Mesothelial cell of epicardium (in vitro differentiated cells): Measurements from ENCODE around the gene FNTB. TPM values are rescaled to one million over a fixed set of nuclear protein-coding genes. Genes with fewer than 3 reads are reported as not detected.
A peak's percentile ranks its signal among the peaks of the same experiment; 100 is the strongest.

Source experiments
- DNase-seq, 2 experiments: peaks; one replicate each; pipeline ENCODE4 v3.0.0; 2021; ENCODE audit warnings: low spot score in 2 of 2; ENCODE audit not compliant: unreplicated experiment in 2 of 2
- H3K27ac Mint-ChIP-seq: 2 replicates; pipeline ENCODE4 v1.8.0; 2021; ENCODE audit warnings: mixed read lengths
- H3K27me3 Mint-ChIP-seq: 2 replicates; pipeline ENCODE4 v1.8.0; 2021; ENCODE audit warnings: low read depth, mixed read lengths
- H3K36me3 Mint-ChIP-seq: 2 replicates; pipeline ENCODE4 v1.8.0; 2021; ENCODE audit warnings: mixed read lengths
- H3K4me1 Mint-ChIP-seq: 2 replicates; pipeline ENCODE4 v1.8.0; 2021; ENCODE audit warnings: mixed read lengths
- H3K4me3 Mint-ChIP-seq: 2 replicates; pipeline ENCODE4 v1.8.0; 2021; ENCODE audit warnings: mild to moderate bottlenecking, moderate library complexity, mixed read lengths
- H3K9me3 Mint-ChIP-seq: 2 replicates; pipeline ENCODE4 v1.8.0; 2021; ENCODE audit warnings: mixed read lengths
- total RNA-seq: library from RNA; stranded (reverse); gene quantifications from 3 replicates; pipeline ENCODE4 v1.2.1, GENCODE V29; 2021
- TF ChIP-seq, protein P1 (sequence below): fragments of 200-600 bp; sonication (generic); IDR thresholded peaks from one replicate; pipeline ENCODE4 v1.5.0; 2021; ENCODE audit warnings: antibody characterized with exemption; ENCODE audit not compliant: unreplicated experiment

The FNTB gene
- total RNA-seq, 1 donor from 2014 or later, result 45.7 TPM

DNA sequence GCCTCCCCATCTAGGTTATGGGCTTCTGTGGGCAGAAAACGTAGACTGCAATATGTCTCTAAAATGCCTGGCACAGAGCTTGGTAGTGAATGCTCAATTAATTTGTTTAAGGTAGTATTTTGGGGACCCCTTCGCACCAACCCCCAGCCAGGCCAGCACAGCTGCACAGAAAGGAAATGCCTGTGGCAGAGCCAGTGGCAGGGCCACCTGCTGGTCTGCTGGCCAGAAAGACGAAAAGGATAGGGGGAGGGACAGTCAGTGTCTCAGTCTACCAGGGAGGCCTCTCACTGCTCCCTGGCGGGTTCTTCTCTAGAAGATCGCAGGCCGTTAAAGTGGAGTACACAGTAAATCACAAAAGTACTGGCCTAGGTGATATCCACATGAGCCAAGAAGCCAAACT lies 18.0 kb upstream of the FNTB start:
- peaks cover 3% of the 10 kb centered on the region for H3K36me3 Mint-ChIP-seq
- no peak overlapping the region for H3K4me3 Mint-ChIP-seq
- H3K27ac Mint-ChIP-seq, result no peak overlapping the region

GRCh38 chr14:64970041-64970440 lies 16.7 kb upstream of the FNTB start:
- peak overlapping the region; percentile 0 for H3K27ac Mint-ChIP-seq
- no peak for DNase-seq
- no peaks in the 10 kb centered on the region for H3K9me3 Mint-ChIP-seq
- H3K4me3 Mint-ChIP-seq, result peak overlapping the region; percentile 75
- peaks cover 30% of the 10 kb centered on the region for H3K4me1 Mint-ChIP-seq
- no peaks in the 10 kb centered on the region for H3K36me3 Mint-ChIP-seq
- TF ChIP-seq, protein P1, sequence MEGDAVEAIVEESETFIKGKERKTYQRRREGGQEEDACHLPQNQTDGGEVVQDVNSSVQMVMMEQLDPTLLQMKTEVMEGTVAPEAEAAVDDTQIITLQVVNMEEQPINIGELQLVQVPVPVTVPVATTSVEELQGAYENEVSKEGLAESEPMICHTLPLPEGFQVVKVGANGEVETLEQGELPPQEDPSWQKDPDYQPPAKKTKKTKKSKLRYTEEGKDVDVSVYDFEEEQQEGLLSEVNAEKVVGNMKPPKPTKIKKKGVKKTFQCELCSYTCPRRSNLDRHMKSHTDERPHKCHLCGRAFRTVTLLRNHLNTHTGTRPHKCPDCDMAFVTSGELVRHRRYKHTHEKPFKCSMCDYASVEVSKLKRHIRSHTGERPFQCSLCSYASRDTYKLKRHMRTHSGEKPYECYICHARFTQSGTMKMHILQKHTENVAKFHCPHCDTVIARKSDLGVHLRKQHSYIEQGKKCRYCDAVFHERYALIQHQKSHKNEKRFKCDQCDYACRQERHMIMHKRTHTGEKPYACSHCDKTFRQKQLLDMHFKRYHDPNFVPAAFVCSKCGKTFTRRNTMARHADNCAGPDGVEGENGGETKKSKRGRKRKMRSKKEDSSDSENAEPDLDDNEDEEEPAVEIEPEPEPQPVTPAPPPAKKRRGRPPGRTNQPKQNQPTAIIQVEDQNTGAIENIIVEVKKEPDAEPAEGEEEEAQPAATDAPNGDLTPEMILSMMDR, result no peak
- no peaks in the 10 kb centered on the region for H3K27me3 Mint-ChIP-seq

More for the DNA sequence above, 18.0 kb upstream of the FNTB start:
- TF ChIP-seq, protein P1, result no peak
- no peaks in the 10 kb centered on the region for H3K9me3 Mint-ChIP-seq
- peaks cover 30% of the 10 kb centered on the region for H3K4me1 Mint-ChIP-seq
- H3K27me3 Mint-ChIP-seq, result no peaks in the 10 kb centered on the region
- DNase-seq, result no peak

GRCh38 chr14:64970776-64971477 lies 15.8 kb upstream of the FNTB start:
- DNase-seq, result no peak
- TF ChIP-seq, protein P1, result no peak
- Mint-ChIP-seq H3K9me3 (no peaks in the 10 kb centered on the region), H3K4me3 (peak overlapping the region; percentile 75), H3K36me3 (no peaks in the 10 kb centered on the region), H3K4me1 (peaks cover 28% of the 10 kb centered on the region), H3K27ac (peak overlapping the region; percentile 61), H3K27me3 (no peaks in the 10 kb centered on the region)

GRCh38 chr14:64971491-64971942 lies 15.2 kb upstream of the FNTB start:
- peaks cover 27% of the 10 kb centered on the region for H3K4me1 Mint-ChIP-seq
- H3K36me3 Mint-ChIP-seq, result no peaks in the 10 kb centered on the region
- H3K27ac Mint-ChIP-seq, result no peak overlapping the region

DNA sequence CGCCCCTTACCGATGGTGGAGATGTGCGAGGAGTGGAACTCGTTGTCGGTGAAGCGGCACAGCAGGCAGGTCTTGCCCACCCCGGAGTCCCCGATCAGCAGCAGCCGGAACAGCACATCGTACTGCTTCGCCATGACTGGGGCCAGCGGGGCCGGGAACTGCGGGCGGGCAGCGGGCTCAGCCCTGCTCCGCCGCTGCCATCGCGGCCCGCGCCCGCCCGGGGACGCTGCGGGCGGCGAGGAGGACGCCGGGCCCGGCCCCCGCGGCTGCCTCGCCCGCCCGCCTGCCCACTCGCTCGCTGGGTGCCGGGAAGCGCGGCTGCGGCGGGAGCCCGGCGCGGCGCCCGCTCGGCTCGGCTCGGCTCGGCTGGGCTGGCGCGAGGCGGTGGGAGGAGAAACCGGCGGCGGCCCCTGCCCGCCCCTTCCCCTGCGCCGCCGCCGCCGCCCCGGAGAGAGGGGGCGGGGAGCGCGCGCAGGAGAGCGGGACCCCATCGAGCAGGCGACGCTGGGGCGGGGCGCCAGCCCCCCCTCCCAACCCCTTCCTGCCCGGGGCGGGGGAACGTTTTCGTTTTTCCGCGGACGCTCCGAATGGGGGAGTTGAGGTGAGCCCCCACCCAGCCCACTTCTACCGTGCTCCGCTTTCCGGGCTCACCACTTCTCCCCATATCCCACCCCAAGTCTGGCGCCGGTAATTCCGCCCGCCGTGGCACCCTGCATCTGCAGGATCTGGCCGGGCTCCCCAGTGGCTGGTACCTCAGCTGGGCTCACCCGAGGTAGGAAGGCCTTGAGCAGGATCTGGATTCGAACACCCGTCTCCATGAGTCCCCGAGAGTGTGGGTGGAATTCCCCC lies 14.5 kb upstream of the FNTB start, which contains the start of gene RAB15:
Gene RAB15 (minus strand): TSS at position 394 of the 849 bp plus-strand sequence. CDS start 260 bp downstream, at position 134.
- Mint-ChIP-seq H3K27ac (peak within 1 kb of the TSS; percentile 61), H3K4me3 (peak within 1 kb of the TSS; percentile 84), H3K9me3 (no peaks in the 10 kb centered on the region), H3K36me3 (no peaks in the 10 kb centered on the region), H3K27me3 (no peaks in the 10 kb centered on the region), H3K4me1 (peaks cover 20% of the 10 kb centered on the region)
- TF ChIP-seq, protein P1, result no peak
- peak; percentile 42 to 68 for DNase-seq

More at GRCh38 chr14:64971491-64971942, 15.2 kb upstream of the FNTB start:
- Mint-ChIP-seq H3K4me3 (peak overlapping the region; percentile 75), H3K27me3 (no peaks in the 10 kb centered on the region), H3K9me3 (no peaks in the 10 kb centered on the region)
- DNase-seq, result peak in 1 of 2 experiments; percentile 41
- TF ChIP-seq, protein P1, result no peak
